Peyer's patch (tissue), 4 donors: ENCODE data around the gene SLC34A1.

Experiments
- CTCF ChIP-seq, 6 experiments: fragments of 450-650 bp in 4 of 6; fragments of 200-600 bp in 2 of 6; sonication (generic) in 1 of 6; IDR thresholded peaks; one replicate each; pipeline ENCODE4 v1.5.1; 2017 to 2019; ENCODE audit warnings: antibody characterized with exemption in 6 of 6, mild to moderate bottlenecking in 3 of 6, moderate library complexity in 1 of 6
- POLR2A ChIP-seq, 2 donors: fragments of 450-650 bp; IDR thresholded peaks; one replicate each; pipeline ENCODE4 v1.5.1; 2017; ENCODE audit warnings: antibody characterized with exemption in 2 of 2, mild to moderate bottlenecking in 2 of 2, moderate library complexity in 2 of 2

GRCh38 chr5:177344891-177345290 lies 39.3 kb upstream of the SLC34A1 start:
- TF ChIP-seq CTCF (IDR thresholded peaks at IDR 0.05) (no peak), POLR2A (IDR thresholded peaks at IDR 0.05) (no peak)
